DOHH2 (cell line): ENCODE measurements around the gene MACF1.

Source experiments
- H3F3A ChIP-seq: fragments of 200-600 bp; sonication (generic), shearing (Covaris generic); 2 replicates; pipeline ENCODE4 v1.6.0; 2016; ENCODE audit warnings: antibody characterized with exemption, mild to moderate bottlenecking; ENCODE audit not compliant: control insufficient read depth, insufficient read depth
- H3K27ac ChIP-seq: fragments of 200-600 bp; sonication (generic); 2 replicates; pipeline ENCODE4 v1.5.1; 2014; ENCODE audit warnings: low read depth, mild to moderate bottlenecking, low read length, moderate library complexity
- H3K27me3 ChIP-seq: fragments of 200-600 bp; sonication (generic); 2 replicates; pipeline ENCODE4 v1.6.1; 2014; ENCODE audit warnings: mild to moderate bottlenecking, low read length, mixed read lengths; ENCODE audit not compliant: control insufficient read depth
- H3K36me3 ChIP-seq: fragments of 200-600 bp; sonication (generic); 2 replicates; pipeline ENCODE4 v1.6.1; 2014; ENCODE audit warnings: mild to moderate bottlenecking, low read length, moderate library complexity, mixed read lengths; ENCODE audit not compliant: control insufficient read depth
- H3K4me1 ChIP-seq: fragments of 200-600 bp; sonication (generic); 2 replicates; pipeline ENCODE4 v1.6.1; 2014; ENCODE audit warnings: mild to moderate bottlenecking, low read length, mixed read lengths; ENCODE audit not compliant: control insufficient read depth
- H3K4me2 ChIP-seq: fragments of 200-600 bp; sonication (generic); 2 replicates; pipeline ENCODE4 v1.6.0; 2014; ENCODE audit warnings: mild to moderate bottlenecking, low read length, moderate library complexity
- H3K4me3 ChIP-seq: fragments of 200-600 bp; sonication (generic); 2 replicates; pipeline ENCODE4 v1.5.1; 2014; ENCODE audit warnings: mild to moderate bottlenecking, low read length, mixed read lengths
- H3K79me2 ChIP-seq: fragments of 200-600 bp; sonication (generic); 2 replicates; pipeline ENCODE4 v1.6.1; 2014; ENCODE audit warnings: mild to moderate bottlenecking, low read length, mixed read lengths; ENCODE audit not compliant: control insufficient read depth
- H3K9me2 ChIP-seq: fragments of 200-600 bp; sonication (generic); replicated peaks from 2 replicates; pipeline ENCODE4 v1.6.1; 2014; ENCODE audit warnings: mild to moderate bottlenecking, low read length, mixed read lengths; ENCODE audit not compliant: control insufficient read depth
- H3K9me3 ChIP-seq: fragments of 200-600 bp; sonication (generic); 2 replicates; pipeline ENCODE4 v1.6.1; 2014; ENCODE audit warnings: antibody characterized with exemption, low read length, mixed read lengths; ENCODE audit not compliant: control insufficient read depth, insufficient read depth
- H4K20me1 ChIP-seq: fragments of 200-600 bp; sonication (generic); 2 replicates; pipeline ENCODE4 v1.6.0; 2014; ENCODE audit warnings: low read depth, mild to moderate bottlenecking, antibody characterized with exemption, low read length, moderate library complexity; ENCODE audit not compliant: control insufficient read depth, insufficient read depth
- EZH2phosphoT487 ChIP-seq: fragments of 200-600 bp; sonication (generic); IDR thresholded peaks from 2 replicates; pipeline ENCODE4 v1.6.1; 2017; ENCODE audit warnings: borderline replicate concordance, mild to moderate bottlenecking, antibody characterized with exemption, low read length, moderate library complexity, mixed read lengths
- TF ChIP-seq, protein P1 (sequence below): fragments of 200-600 bp; sonication (generic); IDR thresholded peaks from one replicate; pipeline ENCODE4 v1.5.1; 2014; ENCODE audit warnings: antibody characterized with exemption, mild to moderate bottlenecking, low read depth, low read length; ENCODE audit not compliant: poor library complexity, severe bottlenecking

The MACF1 gene

DNA sequence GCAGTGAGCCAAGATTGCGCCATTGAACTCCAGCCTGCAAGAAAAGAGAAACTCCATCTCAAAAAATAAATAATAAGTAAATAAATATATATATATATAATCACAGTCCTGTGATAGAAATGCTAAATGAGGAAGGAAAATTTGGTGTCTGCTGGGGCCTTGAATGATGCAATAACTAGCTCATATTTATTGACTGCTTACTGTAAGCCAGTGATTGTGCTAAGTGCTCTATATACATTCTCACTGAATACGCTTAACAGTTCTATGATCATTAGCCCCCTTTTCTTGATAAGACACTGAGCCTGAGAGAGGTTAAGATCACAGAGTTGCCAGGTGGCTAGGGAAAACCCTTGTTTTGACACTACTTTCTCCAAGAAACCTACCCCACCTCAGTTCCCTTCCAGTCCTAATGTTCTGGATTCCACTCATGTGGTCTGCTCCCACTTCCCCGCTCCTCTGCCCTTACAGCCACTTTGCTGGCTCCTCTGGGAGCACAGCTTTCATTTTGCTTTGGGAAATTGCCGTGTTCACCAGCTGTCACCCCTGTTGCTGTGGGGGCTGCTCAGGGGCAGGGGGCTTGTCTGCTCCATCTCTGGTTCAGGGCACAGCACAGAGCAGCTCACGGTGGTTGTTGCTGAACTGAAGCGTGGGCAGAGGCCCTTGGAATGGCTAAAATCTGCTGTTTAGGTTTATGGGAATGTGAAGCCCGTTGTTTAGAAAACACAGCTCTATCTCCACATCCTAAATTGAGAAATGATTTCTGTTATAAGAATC is 284.5 kb downstream of the MACF1 start:
- Histone ChIP-seq H3K4me1 (0 out of 2 replicates have a peak, but pooled peaks cover 5% of the 10 kb centered on the region), H3K9me2 (no peaks in the 10 kb centered on the region), H3K4me2 (no peak overlapping the region), H3K9me3 (no peaks in the 10 kb centered on the region), H4K20me1 (no peaks in the 10 kb centered on the region), H3K4me3 (no peak overlapping the region), H3K27ac (no peak overlapping the region), H3F3A (no peaks in the 10 kb centered on the region; the same call in 1 of the 2 replicates), H3K79me2 (no peaks in the 10 kb centered on the region), H3K36me3 (peaks cover 10% of the 10 kb centered on the region; the same call in 1 of the 2 replicates), H3K27me3 (peaks cover 10% of the 10 kb centered on the region)
- TF ChIP-seq, protein P1, sequence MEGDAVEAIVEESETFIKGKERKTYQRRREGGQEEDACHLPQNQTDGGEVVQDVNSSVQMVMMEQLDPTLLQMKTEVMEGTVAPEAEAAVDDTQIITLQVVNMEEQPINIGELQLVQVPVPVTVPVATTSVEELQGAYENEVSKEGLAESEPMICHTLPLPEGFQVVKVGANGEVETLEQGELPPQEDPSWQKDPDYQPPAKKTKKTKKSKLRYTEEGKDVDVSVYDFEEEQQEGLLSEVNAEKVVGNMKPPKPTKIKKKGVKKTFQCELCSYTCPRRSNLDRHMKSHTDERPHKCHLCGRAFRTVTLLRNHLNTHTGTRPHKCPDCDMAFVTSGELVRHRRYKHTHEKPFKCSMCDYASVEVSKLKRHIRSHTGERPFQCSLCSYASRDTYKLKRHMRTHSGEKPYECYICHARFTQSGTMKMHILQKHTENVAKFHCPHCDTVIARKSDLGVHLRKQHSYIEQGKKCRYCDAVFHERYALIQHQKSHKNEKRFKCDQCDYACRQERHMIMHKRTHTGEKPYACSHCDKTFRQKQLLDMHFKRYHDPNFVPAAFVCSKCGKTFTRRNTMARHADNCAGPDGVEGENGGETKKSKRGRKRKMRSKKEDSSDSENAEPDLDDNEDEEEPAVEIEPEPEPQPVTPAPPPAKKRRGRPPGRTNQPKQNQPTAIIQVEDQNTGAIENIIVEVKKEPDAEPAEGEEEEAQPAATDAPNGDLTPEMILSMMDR: no peak
- TF ChIP-seq EZH2phosphoT487: no peak

DNA sequence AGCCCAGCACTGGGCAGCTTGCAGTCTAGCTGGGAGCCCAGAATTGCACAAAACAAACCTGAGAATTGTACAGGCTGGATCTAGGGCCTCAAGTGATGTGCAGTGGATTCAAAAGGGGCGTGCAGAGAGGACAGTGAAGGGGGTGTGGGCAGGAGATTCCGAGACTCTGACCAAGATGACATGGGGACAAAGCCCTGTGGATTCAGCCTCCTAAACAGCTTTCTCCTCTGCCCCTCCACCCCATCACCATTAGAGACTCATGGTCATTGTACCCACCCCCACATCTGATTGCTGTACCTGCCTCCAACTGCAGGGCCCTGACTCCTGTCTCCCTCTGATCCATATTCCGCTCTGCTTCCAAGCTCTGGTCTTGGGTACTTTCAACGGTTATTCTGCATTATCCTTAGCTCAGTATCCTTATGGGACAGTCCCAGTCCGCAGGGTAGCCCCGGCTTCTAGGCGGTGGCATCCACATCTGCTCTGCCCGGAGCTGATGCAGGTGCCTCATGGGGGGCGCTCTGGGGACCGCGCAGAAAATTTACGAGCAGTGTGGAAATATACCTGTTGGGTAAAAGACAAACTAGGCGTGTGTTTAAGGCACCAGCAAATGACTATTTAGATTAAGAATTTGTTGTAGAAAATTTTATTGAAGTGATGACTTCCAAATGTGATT is 285.2 kb downstream of the MACF1 start:
- no peak for TF ChIP-seq EZH2phosphoT487
- TF ChIP-seq, protein P1: no peak

DNA sequence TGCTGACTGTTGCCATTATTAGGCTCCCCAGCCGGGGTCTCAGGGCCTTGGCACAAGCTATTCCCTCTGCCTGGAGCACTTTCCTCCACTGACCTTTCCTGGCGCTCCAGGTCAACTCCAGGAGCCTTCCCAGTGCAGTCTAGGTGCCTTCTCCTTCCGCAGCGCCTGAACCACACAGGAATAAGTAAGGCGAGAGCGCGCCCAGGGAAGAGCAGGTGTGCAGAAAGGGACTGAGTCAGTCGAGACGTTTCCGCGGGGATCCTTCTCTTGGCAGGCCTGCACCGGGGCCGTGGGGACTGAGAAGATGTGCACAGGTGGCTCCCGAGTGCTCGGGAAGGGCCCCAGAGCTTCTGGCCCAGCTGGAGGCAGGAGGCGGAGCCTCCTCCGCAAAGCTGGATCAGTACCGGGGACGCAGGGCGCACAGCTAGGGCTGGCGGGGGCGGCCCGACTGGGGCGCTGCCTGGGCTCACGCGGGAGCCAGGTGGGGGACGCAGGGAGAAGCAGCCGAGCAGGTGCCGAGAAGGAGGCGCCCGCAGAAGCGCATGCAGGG is 286.2 kb downstream of the MACF1 start:
- Histone ChIP-seq H3K79me2 (no peaks in the 10 kb centered on the region), H3K4me1 (0 out of 2 replicates have a peak, but pooled peaks cover 5% of the 10 kb centered on the region), H3K36me3 (peaks cover under 1% of the 10 kb centered on the region; the same call in 1 of the 2 replicates), H3K9me2 (no peaks in the 10 kb centered on the region), H3K27me3 (peaks cover 10% of the 10 kb centered on the region), H3F3A (no peaks in the 10 kb centered on the region; the same call in 1 of the 2 replicates), H4K20me1 (no peaks in the 10 kb centered on the region), H3K4me2 (peak overlapping the region; percentile 62), H3K4me3 (peak overlapping the region; percentile 57), H3K9me3 (no peaks in the 10 kb centered on the region), H3K27ac (no peak overlapping the region)
- no peak for TF ChIP-seq EZH2phosphoT487
- TF ChIP-seq, protein P1: no peak

More for the DNA sequence above, 285.2 kb downstream of the MACF1 start:
- H3K4me2 ChIP-seq: no peak overlapping the region
- no peaks in the 10 kb centered on the region for H4K20me1 ChIP-seq
- H3K9me3 ChIP-seq: no peaks in the 10 kb centered on the region
- no peaks in the 10 kb centered on the region; the same call in 1 of the 2 replicates for H3F3A ChIP-seq
- no peaks in the 10 kb centered on the region for H3K9me2 ChIP-seq
- H3K27me3 ChIP-seq: peaks cover 10% of the 10 kb centered on the region
- 0 out of 2 replicates have a peak, but pooled peaks cover 5% of the 10 kb centered on the region for H3K4me1 ChIP-seq
- no peak overlapping the region for H3K27ac ChIP-seq
- no peak overlapping the region for H3K4me3 ChIP-seq
- peaks cover 7% of the 10 kb centered on the region; the same call in 1 of the 2 replicates for H3K36me3 ChIP-seq
- H3K79me2 ChIP-seq: no peaks in the 10 kb centered on the region
